GM19452 (cell line): ENCODE results near the gene DGKB.

Experiments used
- ATAC-seq: cut with Tn5 transposase; IDR thresholded peaks from one replicate; pipeline ENCODE4 v1.9.1; 2021; ENCODE audit not compliant: unreplicated experiment

Gene DGKB

DNA sequence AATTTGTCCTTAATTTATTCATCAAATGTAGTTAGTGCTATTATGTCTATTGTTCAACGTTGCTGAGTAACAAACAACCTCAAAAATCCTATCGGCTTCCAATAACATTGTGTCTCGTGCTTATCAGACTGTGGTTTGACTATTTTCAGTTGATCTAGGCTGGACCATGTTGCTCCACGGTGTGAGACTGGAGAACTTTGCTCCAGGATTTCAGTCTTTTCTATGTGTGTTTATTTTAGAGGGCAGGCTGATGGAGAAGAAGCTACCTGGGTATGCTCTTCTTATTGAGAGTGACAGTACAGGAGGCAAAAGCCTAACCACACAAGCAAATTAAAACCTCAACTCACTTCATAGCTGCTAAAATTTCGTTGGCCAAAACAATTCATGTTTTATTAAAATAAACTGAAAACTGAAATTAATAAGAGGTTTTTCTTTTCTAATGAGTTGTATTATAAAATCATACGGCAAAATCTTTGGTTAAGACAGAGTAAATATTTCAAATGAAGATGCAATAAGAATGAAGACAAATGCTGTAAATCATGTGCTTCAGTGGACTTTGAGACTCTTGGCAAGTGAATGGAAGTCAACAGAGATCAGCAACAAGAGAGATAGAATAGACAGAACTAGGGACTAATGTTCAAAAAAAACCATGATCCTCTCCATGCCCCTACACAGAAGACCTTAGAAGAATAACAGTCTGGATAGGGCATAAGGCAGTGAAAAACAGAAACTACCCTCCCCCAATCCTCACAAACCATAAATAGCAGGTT is 495.1 kb downstream of the DGKB start:
- no peak for ATAC-seq

DNA sequence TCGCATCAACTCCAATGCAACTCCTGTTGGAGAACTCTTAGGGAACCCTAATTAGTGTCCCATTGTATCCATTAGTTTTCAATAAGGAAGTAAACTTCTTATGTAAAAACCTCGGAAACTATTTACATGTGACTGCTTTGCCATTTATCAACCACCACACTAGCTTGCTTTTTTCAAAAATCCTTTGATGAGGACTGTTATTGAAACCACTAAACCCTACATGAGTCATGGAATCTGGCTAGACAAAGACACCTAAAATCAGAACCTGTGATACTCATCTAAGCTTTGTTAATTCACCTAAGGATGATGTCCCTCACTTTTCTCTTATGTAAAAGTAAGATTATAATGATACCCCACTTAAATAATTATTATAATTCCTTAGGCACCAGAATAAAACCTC is 499.0 kb downstream of the DGKB start:
- ATAC-seq = no peak

DNA sequence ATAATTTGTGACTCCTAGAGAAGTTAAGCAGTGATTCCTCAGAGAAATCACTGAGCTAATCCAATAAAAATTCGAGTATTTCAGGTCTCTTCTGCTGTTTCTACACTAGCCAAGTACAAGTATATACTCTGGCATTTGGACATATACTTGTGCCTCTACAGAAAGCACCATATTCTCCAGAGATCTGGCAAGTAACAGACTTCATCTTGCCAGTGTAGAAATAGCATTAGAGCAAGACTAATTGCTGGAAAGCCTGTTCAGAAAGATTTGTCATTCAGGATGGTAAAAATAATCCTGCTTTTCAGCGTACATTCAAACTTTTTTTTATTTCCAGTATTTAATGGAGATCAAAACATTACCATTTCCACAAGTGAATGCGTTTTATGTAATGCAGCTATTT is 502.3 kb downstream of the DGKB start:
- no peak for ATAC-seq

DNA sequence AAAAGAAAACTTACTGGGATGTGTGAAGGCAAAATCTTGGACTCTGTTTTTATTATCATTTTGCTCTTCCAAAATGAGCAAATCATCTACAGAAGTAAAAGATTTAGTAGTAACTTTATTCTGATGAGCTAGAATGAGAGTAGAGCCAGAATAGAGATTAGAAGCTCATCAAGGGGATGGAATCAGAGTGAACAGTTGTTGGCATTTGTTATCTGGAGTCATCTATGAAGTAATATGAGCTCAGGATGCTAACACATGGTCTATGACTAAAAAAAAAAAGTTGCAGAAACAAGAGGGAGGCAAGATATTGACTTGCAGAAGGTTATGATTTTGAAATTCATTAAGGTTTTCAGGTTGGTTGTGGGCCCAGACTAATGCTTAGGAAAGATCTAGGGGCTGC is 504.0 kb downstream of the DGKB start:
- ATAC-seq = no peak

DNA sequence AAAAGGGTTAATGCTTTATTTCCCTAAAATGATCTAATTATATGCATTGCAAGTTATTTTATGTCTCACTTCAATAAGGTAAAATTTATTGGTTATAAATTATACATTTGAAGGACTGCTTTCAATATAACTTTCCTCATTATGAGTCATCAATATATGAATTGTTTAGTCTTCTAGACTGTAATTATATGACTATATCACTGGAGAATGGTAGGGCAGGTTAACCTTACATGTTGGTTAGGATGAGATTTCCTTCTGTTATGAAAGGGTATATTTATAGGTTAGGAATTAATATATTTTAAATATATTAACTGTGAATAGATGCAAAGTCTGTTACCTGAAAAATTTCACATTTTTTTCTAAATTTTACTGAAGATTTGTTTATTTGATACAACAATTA is 506.7 kb downstream of the DGKB start:
- ATAC-seq = no peak

DNA sequence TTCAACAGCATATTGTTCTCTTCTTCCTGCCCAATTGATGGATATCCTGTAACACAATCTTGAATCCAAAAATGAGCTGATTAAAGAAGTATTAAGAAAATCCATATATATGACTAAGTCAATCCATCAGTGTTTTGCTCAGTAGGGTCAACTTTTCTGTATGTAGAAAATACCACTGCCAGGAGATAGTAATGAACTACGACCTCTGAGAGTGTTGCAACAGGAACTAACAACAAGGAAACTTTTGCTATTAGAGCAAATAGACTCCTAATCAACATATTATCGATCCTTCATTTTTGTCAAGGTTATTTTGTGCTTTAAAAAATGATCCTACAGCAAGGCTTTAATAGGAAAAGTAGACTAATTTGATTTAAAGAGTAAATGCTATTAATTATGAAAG is 507.8 kb downstream of the DGKB start:
- no peak for ATAC-seq

DNA sequence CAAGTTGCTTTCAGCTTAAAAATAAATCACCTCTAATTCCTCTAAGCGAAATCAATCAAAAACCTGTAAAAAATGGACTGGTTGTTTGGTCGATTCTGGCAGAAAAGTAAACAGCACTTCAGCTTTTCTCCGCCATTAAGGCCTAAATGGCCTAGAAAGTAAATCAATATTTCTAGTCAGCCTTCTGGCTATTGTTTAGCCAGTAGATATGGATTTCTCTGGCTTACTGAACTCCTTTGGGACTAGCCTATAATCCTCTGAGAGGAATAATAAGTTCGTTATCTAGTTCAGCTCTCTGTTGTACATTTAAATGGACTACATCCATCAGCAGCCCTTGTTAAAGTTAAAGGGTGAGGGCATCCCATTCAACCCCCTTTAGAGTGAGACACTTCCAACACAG is 513.0 kb downstream of the DGKB start:
- ATAC-seq = no peak

DNA sequence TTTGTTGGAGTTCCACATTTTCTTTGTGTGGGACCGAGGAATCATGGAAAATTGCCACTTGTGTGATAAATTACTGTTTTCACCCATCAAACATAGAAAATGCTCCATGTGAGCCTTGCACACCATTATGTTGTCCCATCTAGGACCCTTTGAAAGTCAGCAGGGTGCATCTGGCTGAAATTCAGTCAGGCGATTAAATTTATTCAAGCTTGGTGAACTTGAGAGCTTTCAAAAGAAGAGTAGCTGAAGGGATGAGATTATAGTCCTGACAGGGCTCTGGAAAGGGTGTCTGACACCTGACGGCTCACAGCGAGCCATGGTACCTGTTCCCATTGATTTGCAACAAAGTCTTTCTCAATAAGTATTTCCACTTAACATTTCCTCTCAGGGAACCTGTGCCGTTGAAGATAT is 513.4 kb downstream of the DGKB start:
- ATAC-seq = no peak

DNA sequence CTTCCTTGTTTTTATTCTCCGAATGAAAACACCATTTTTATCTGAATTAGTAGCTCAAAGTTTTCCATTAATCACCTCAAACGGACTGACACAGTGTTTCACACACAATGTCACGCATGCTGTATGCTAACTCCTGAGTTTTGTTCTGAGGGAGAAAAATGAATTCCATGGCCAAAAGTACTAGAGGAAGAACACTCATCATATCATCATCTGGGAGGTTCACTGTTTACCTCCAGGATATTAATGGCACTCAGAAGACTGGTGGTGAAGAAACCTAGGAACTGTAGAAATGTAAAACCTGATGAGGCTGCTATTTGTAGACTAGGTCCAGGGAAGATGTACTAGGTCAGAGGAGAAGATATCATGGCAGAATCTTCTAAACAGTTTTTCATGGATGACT is 517.5 kb downstream of the DGKB start:
- no peak for ATAC-seq

DNA sequence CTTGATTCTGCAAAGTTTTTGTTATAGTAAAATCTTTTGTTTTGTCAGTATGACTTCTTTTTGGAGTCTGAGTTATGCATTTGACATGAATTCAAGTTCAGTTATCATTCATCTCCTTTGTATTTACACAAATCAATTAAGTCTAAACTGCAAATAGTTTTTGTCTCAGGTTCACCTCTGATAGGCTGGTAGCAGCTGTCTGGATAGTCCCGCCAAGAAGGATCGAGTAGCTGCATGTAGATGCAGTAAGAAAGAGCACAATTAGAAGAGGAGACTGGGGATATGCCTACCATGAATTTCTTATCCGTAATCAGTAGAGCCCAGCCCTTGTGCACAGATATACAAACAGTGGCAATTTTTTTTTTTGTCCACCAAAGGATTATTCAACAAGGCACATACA is 520.6 kb downstream of the DGKB start:
- ATAC-seq = no peak

DNA sequence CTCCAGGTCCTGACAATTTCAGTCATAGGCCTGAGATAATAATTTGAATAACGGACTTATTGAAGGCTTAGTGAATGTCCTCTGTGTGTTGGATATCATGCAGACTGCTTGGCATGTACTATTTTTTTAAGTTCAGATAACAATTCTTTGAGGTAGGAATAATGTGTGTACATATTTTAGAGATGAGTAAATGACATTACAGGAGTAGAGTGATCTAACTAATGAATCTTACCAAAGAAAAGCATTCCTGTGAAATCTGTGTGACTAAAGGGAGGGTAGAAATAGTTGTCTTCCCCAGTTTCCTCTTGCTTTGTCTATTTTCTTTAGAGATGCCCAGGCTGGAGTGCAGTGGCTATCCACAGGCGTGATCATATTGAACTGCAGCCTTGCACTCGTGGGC is 521.2 kb downstream of the DGKB start:
- ATAC-seq = no peak

DNA sequence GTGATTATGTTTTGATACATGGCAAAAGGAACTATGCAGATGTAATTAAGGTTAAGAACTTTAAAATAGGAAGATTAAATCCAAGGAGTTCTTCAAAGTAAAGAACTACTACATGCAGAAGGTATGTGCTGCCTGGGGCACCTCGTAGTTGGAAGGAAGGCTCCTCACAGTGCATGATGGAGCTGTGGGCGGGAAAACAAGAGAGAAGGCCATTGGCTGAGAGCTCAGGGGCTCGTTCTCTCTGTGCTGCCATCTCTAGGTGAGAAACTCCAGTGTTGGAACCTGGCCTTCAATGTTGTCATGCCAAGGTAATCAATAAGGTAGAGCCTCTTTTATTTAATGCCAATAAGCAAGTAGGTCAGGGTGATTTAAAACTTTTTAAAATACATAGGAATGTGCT is 521.7 kb downstream of the DGKB start:
- no peak for ATAC-seq

DNA sequence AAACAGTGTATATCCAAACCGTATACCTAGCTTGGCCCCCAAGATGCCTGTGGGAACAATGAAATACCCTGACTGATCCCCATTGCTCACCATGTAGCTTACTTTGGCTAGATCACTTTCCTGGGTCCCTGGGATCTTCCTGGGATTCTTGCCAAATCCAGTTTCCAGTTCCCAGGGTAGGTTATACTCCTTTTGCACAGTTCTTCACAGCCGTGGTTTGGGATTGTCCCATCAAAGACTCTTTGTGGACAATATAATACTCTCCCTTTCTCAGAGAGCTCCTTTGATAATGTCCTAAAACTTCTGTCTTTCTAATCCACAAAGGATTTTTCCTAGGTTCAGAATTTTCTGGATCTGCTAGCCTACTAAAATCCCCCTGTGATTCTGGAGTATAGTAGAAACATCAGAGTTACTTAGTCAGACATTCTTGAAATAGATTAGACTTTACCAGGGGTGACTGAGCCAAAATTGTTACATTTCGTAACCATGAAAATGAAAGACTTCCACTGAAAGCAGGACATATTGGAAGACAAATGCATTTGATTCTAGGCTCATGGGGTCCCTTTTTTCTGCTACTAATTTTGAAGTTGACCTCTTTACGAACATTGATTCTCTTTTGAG is 524.8 kb downstream of the DGKB start:
- no peak for ATAC-seq

DNA sequence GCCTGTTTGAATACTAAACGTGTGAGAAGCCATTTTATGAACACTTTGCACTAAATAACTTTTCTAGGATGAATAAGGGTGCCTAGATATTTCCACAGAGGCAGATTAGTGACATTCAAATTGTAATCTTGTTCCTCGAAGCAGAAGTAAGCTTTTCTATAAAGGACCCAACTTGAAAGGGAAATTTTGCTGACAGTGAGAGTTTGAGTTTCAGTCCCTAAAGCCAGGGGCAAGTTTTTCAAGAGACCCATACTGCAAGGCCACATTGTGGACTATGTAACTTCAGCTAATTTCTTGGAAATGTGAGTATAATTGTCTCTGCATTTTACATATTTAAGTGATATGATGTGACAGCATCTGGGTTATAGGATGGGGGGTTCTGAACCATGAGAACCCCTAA is 525.8 kb downstream of the DGKB start:
- ATAC-seq = no peak

DNA sequence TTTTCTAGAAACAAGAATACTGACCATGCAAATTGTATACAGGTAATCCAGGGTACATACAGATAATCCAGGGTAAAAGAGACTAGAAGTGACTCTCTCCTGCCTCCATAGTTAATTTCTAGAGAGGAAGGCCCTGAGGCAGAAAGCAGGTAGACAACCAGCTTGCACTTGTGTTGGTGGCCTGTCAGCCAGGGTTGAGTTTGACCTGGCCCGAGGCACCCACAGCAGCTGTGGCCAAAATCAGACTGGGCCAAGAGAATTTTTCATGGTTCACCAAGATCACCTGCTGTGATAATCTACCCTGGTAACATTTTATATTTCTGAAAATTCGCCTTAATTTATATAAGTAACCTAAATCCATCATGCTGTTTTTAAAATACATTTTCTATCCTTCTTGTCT is 526.6 kb downstream of the DGKB start:
- no peak for ATAC-seq

DNA sequence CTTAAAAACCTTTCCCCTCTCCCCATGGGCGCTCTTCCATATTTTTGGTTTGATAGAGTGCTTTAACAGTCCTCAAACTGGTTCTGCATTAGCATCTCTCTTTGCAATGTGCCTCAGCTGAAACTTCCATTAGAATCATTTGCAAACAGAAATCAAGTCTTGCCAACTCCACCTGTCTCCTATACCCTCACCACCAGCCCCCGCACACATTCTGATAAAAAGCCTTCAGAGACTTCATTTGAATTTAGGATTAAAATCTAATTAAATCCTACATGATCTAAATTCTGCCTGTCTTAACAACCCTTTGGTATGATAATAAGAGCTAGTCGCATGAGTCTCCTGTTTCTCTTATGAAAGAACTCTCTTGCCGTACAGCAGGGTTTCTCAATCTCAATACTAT is 528.2 kb downstream of the DGKB start:
- no peak for ATAC-seq

DNA sequence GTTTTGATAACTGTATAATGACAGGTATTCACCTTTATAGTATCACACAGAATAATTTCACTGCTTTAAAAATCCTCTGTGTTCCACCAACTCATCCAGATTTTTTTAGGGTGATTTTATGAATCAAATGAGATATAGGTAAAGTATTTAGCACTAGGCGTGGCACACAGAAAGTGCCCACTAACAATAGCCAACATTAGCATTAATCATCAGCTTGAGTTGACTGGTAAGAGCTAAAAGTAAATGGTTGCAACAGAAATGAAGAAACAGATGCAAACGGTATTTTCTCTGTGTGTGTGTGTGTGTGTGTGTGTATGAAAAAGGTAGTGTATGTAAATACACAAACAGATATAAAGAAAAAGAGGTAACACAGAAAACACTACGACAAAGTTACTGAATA is 534.3 kb downstream of the DGKB start:
- no peak for ATAC-seq

DNA sequence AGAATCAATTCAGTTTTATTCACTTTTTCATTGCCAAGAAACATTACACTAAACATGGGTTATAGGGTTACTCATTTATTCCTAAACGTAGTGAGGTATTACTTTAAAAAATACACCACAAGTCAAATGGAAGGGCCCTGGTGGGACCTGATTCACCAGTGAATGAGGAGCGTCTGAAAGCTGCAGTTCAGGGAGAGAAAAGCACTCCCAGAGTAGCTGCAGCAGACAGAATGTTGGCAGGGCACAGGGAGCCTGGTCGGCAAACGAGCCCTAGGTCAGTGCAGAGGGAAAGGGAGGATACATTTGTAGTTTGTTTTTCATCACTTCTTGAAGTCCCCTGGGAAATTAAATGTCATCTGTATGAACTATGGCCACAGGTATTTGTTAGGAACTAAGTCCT is 551.4 kb downstream of the DGKB start:
- ATAC-seq = no peak

DNA sequence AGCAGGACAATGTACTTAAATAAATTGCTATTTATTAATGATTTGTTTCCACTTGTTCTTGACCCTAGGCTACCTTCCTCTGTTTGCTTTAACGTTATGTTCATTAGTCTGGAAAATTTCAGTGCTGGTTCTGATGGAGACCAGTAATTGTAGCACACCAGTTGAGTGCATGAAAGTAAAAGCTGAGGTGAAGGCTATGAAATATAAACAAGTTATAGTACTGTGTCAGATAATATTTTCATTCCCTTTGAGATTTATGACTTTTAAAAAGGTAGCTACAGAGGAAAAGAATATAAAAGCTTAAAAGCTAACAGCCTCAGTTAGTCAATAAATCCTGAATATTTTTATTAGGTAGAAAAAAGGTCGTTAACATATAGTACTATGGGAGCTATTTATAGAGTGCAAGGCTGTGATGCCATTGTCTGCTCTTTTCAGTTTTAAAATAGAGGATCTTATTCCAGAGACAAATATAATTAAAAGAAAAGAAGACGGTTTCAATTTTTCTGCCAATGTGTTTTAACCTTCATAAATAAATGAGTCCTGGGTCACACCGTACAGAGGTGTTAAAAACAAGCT is 561.3 kb downstream of the DGKB start:
- no peak for ATAC-seq

DNA sequence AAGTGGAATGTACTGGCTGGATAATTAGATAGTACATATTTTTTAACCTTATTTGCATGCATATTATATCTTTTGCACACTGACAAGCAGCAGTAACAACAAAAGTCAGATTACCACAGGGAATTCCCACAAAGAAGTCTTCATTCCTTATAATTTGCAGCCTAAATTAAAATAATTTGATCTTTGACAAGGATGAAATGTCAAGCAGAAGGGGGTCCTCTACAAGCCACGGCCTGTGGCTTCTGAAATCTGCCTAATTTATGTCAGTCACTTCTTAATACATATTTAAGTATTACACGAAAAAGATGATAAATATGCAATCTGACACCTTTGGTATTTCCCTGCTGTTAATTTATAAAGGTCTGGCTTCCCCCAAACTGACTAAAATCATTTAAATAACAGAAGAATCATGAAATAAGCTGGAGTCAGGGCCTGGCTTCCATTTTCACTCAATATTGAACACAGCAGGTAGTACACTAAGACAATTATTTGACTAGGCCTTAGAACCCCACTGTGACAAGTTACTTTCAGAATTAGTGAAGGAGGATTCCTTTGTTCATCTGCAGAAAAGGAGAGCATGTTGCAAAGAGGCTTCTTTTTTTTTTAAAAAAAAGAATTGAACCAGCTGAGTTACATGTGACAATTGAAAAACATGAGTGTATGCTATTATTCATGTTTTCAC is 562.0 kb downstream of the DGKB start:
- no peak for ATAC-seq

DNA sequence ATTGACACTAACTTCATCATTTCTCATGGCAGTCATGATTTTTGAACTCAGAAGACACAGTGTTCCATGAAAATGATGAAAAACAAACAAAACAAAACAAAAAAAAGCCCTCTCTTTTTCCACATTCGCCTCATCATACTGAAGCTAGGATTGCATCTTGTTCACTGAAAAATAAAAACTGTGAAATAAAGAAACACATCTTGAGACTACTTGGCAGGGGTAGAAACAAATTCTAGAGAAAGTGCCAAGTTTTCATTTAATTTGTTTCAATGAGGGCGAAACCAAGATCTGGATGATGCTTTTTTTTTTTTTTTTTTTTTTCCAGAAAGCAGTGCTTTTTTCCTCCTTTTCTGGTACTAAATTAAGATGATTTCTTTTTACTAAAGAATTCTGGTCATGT is 562.7 kb downstream of the DGKB start:
- no peak for ATAC-seq

DNA sequence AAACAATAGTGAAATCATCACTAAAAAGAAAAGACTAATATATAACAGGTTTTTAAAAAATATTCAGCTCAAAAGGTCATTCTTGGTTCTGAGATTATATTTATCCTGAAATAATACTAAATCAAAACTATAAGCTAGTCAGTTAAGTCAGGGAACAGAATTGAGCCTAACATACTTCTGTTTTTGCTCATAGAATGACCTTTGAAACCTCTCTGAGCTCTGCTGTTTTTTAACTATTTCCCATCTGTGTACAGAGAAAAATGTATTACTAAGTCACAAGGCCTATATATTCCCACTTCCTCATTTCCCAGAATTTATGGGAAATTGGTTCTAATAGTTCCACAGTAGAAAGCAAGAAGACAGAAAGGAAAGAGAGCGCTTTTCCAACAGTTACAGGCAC is 566.3 kb downstream of the DGKB start:
- ATAC-seq = no peak
